Mammary epithelial cell (primary cell): ENCODE results near the gene C10orf71.

ENCODE experiments used
- CTCF ChIP-seq, 2 donors: IDR thresholded peaks in 1 of 2; conservative IDR thresholded peaks in 1 of 2; 2 replicates each; pipeline ENCODE4 v1.5.1; 2011 to 2012; ENCODE audit warnings: inconsistent platforms in 2 of 2, low read length in 2 of 2, mild to moderate bottlenecking in 2 of 2, control low read depth in 1 of 2, low read depth in 1 of 2; ENCODE audit not compliant: insufficient read depth in 1 of 2; ENCODE audit errors: extremely low read depth in 1 of 2
- EZH2 ChIP-seq: IDR thresholded peaks from 2 replicates; pipeline ENCODE4 v1.6.1; 2012; ENCODE audit warnings: low read length, inconsistent platforms, borderline replicate concordance

GRCh38 chr10:49298671-49298982 is 343 bp upstream of the C10orf71 start:
- TF ChIP-seq CTCF (conservative IDR thresholded peaks at IDR 0.05 in 1 of 2, IDR thresholded peaks at IDR 0.05 in 1 of 2; ENCODE audit: extremely low read depth in 1 of 2, insufficient read depth in 1 of 2, low read depth in 1 of 2, low read length in 2 of 2) (no peak), EZH2 (no peak)
